Activated CD4-positive, CD25-positive, alpha-beta regulatory T cell treated with anti-CD3 and anti-CD28 coated beads, Interleukin-2, amount 50 U/mL, for 16 hours (primary cell): ENCODE data around the gene IVL.

ENCODE experiments used
- DNase-seq: peaks from one replicate; pipeline ENCODE4 v3.0.0-alpha.2; 2020; ENCODE audit warnings: low read depth, low spot score

The IVL gene, protein sequence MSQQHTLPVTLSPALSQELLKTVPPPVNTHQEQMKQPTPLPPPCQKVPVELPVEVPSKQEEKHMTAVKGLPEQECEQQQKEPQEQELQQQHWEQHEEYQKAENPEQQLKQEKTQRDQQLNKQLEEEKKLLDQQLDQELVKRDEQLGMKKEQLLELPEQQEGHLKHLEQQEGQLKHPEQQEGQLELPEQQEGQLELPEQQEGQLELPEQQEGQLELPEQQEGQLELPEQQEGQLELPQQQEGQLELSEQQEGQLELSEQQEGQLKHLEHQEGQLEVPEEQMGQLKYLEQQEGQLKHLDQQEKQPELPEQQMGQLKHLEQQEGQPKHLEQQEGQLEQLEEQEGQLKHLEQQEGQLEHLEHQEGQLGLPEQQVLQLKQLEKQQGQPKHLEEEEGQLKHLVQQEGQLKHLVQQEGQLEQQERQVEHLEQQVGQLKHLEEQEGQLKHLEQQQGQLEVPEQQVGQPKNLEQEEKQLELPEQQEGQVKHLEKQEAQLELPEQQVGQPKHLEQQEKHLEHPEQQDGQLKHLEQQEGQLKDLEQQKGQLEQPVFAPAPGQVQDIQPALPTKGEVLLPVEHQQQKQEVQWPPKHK

GRCh38 chr1:152907686-152908601, at the start of gene IVL:
Gene IVL, plus strand, starts transcription at chr1:152908546. Its CDS starts 1,252 bp downstream, at chr1:152909798.
- no peak for DNase-seq

DNA sequence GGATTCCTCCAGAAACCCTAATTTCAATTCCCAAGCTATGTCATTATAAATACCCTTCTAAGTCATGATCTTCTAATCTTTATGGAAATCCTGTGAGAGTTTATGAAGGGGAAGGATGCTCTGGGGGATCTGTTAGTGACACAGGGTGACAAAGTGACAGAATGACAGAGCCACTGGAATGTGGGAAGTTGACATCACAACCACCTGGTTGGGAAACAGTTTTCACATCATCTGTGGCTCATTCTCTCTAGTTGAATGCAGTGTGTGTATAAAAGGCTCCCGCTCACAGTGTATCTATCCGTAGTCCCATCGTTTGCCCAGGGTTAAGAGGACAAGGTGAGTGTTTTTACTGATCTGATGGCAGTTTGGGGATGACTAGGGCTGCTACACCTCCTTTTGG, 48.6 kb upstream of the IVL start, which contains the start of gene LCE7A:
TSS of gene LCE7A (plus strand) at position 301 of the 400 bp plus-strand sequence. CDS start 702 bp downstream, outside the sequence.
- DNase-seq: no peak

- DNase-seq: no peak
These were observed 48.2 kb upstream of the IVL start for GRCh38 chr1:152860129-152860528.

GRCh38 chr1:152861374-152861773, 47.0 kb upstream of the IVL start:
- no peak for DNase-seq

- DNase-seq: no peak
These were observed 43.9 kb upstream of the IVL start for GRCh38 chr1:152864443-152864842.

- no peak for DNase-seq
These were observed 42.0 kb upstream of the IVL start for GRCh38 chr1:152866321-152866720.

DNA sequence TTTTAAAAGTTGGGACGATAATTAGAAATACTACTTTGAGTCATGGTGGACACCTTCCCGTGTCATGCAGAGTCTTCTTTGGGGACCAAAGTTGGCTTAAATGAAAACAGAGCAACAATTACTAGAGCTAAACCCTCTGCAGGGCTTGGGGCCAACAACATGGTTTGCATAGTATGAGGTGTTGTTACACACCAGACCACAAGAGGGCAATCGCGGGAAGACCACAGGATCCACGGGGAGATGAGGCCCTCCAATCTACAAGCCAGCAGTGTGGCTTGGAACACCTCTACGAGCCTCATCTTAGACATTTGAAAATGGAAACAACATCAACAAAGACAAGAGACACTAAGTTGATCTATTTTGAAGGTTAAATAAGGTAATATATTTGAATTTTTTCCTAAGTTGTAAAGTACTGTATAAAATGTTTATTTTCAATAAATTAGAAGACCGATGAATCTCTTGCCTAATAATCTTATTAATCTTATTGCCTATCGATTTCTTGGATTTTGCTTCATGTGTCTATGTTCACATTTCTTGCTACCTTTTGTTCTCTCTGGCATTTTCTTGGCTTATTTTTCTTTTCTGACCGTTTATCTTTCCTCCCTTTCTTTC, 38.4 kb upstream of the IVL start:
- DNase-seq: peak; percentile 26

DNA sequence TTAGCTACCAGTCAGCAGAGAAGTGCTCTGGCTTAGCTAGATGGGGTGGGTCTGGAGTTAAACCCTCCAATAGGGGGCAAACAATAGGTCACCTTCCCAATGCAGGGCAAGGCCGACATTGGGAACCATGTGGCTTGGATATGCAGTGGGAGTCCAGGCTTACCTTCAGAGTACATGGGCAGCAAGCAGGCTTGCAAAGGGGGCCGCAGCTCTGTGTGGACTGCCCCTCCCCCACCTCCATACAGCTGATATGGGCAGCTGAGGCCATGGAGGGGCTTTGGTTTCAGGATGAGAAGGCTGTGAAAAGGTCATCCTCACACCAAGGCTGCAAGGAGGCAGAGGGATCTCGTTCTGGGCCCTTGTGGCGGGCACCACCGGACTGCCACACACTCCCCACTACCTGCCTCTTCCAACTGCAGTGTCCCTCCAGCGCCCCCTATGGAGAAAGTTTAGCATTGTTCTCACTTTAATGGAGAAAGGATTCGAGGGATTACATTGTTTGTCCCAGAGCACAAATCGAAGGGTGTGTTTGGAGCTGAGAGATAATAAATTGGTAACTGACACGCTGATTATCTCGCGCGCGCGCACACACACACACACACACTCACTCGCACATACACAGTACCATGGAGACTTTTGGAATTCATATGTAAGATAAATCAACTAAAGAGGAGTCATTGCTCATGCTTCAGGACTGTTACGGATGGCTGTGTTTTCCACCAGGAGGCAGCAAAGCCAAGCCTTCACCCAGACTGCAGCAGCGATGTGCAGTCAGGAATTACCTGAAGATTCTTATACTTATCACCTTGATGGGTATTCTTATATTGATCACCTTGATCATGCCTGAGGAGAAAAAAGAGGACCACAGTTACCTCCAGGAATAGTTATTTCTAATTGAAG, 37.3 kb upstream of the IVL start:
- DNase-seq: no peak

DNA sequence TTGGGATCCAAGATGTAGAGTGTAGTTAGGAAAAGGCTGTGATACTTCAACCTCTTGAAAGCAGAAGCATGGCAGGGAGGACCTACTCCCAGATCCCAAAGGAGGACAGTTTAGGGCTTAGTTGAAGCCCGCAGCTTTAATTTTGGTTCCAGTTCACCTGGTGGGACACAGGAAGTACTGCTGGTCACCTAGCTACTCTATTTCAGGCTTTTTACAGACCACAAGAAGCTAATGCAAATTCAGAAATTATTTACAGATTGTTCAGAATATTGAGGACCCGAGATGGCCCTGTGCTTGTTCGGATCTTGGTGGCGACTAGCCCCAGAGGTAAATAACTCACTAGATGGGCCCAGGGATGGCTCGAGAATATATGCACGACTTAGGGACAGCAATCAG, 36.6 kb upstream of the IVL start:
- no peak for DNase-seq

- DNase-seq: no peak
These were observed 34.9 kb upstream of the IVL start for GRCh38 chr1:152873495-152873894.

- DNase-seq: no peak
These were observed 31.5 kb upstream of the IVL start for GRCh38 chr1:152876827-152877226.

- DNase-seq: no peak
These were observed 30.3 kb upstream of the IVL start, which contains the start of gene SMCP for GRCh38 chr1:152878042-152878441. Gene SMCP, plus strand, starts transcription at chr1:152878322. Its CDS starts 6,101 bp downstream, at chr1:152884423.

- no peak for DNase-seq
These were observed 28.7 kb upstream of the IVL start for GRCh38 chr1:152879559-152880198.

GRCh38 chr1:152880316-152880715, 28.0 kb upstream of the IVL start:
- no peak for DNase-seq

- no peak for DNase-seq
These were observed 27.4 kb upstream of the IVL start for GRCh38 chr1:152880907-152881306.

DNA sequence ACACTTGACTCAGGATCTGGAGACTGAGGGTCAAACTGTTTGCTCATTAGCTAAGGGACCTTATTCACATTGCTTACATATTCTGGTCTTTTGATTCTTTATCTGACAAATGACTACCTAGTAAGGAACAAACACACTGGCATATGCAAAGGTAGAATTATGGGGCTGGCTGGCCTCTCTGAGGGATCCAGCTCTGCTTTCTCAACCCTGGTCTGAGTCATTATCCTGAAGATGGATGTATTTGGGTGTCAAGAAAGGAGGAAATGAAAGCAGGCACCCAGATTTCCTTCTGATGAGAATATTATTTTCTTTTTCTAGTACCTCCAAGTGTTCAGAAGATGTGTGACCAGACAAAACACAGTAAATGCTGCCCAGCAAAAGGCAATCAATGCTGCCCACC, 24.3 kb upstream of the IVL start:
- DNase-seq: no peak

- DNase-seq: no peak
These were observed 23.8 kb upstream of the IVL start for GRCh38 chr1:152884506-152884905.

GRCh38 chr1:152884966-152885624, 23.3 kb upstream of the IVL start:
- no peak for DNase-seq

GRCh38 chr1:152886085-152886484, 22.3 kb upstream of the IVL start:
- DNase-seq: no peak
